NCI-H2227 treated with DMSO at 0.1 percent for 48 hours (cell line): ENCODE data around the gene TAGLN.
"Not testable (repeated sequence)": the region's sequence is repeated elsewhere in the genome, so short reads cannot be mapped to it uniquely, and the experiment has no call there.

Experiments
- DNase-seq: peaks from one replicate; lab custom pipeline; 2025; lab: John Stamatoyannopoulos, UW

The TAGLN gene

GRCh38 chr11:117195761-117196160, 3.4 kb upstream of the TAGLN start:
- no peak for DNase-seq

GRCh38 chr11:117197006-117197405, 2.2 kb upstream of the TAGLN start:
- no peak for DNase-seq

- no peak for DNase-seq
These were observed 1.4 kb upstream of the TAGLN start for GRCh38 chr11:117197516-117198456.

- DNase-seq = no peak
These were observed 557 bp upstream of the TAGLN start for GRCh38 chr11:117198613-117199012.

GRCh38 chr11:117199916-117200812, 994 bp downstream of the TAGLN start:
- no peak for DNase-seq

- DNase-seq = no peak
These were observed 1.9 kb downstream of the TAGLN start for GRCh38 chr11:117200813-117201657.

GRCh38 chr11:117201658-117202305, 2.6 kb downstream of the TAGLN start:
- no peak for DNase-seq

GRCh38 chr11:117202386-117203068, 3.4 kb downstream of the TAGLN start:
- DNase-seq = no peak

GRCh38 chr11:117203069-117203407, 3.9 kb downstream of the TAGLN start:
- no peak for DNase-seq

GRCh38 chr11:117204283-117205080, 5.3 kb downstream of the TAGLN start:
- no peak for DNase-seq

- DNase-seq = no peak
These were observed 6.1 kb downstream of the TAGLN start for GRCh38 chr11:117205211-117205818.

GRCh38 chr11:117206111-117206510, 6.9 kb downstream of the TAGLN start:
- not testable (repeated sequence) for DNase-seq

GRCh38 chr11:117206859-117207258, 7.7 kb downstream of the TAGLN start:
- DNase-seq = not testable (repeated sequence)

- not testable (repeated sequence) for DNase-seq
These were observed 8.3 kb downstream of the TAGLN start for GRCh38 chr11:117207481-117207880.

GRCh38 chr11:117208710-117209109, 9.5 kb downstream of the TAGLN start:
- DNase-seq = not testable (repeated sequence)

- not testable (repeated sequence) for DNase-seq
These were observed 10.4 kb downstream of the TAGLN start for GRCh38 chr11:117209351-117210125.

- no peak for DNase-seq
These were observed 11.4 kb downstream of the TAGLN start for GRCh38 chr11:117210620-117211019.

- DNase-seq = no peak
These were observed 13.7 kb downstream of the TAGLN start for GRCh38 chr11:117212697-117213355.
